Measurements from ENCODE around the gene NAV2. TPM values are rescaled to one million over a fixed set of nuclear protein-coding genes. Genes with fewer than 3 reads are reported as not detected.

Gene NAV2
- total RNA-seq, 1 experiment from 2014 or later: 22.7 TPM

- no peaks in the 10 kb centered on the region for H3K9me3 ChIP-seq (ENCODE audit: control insufficient read depth, insufficient read depth, low read depth, low read length)
- no TSS peak for BruUV-seq (replicated peaks)
- in situ Hi-C loops (cut with HindIII; ENCODE audit: low pct_unique_long_range_greater_than_20kb, low sequenced_read_pairs) (no loop called here), intact Hi-C loops (cut with micrococcal nuclease; ENCODE audit: unreplicated experiment) (no loop called here)
- no peak overlapping the region for H3K27ac ChIP-seq (ENCODE audit: low read length)
- H3K36me3 ChIP-seq (ENCODE audit: control insufficient read depth, insufficient read depth, low read length): no peaks in the 10 kb centered on the region
- CTCF ChIA-PET: no interaction called here
- H3K27me3 ChIP-seq (ENCODE audit: control insufficient read depth, insufficient read depth, low read length): no peaks in the 10 kb centered on the region
- no peaks in the 10 kb centered on the region for H3K4me1 ChIP-seq (ENCODE audit: control insufficient read depth, insufficient read depth, low read length)
- POLR2A ChIA-PET: no interaction called here
- DNase-seq (ENCODE audit: low read depth, low spot score): no peak
- TF ChIP-seq CTCF (IDR thresholded peaks at IDR 0.05): no peak
- TF ChIP-seq SIN3A (IDR thresholded peaks at IDR 0.05; ENCODE audit: borderline replicate concordance, insufficient read depth, low read depth, low read length): no peak
- no peak for TF ChIP-seq TCF7L2 (IDR thresholded peaks at IDR 0.05; ENCODE audit: low read depth, low read length)
- no peak for TF ChIP-seq REST (IDR thresholded peaks at IDR 0.05; ENCODE audit: insufficient read depth in 1 of 2, low read depth in 2 of 2, low read length in 1 of 2)
- no peak for TF ChIP-seq POLR2AphosphoS5 (IDR thresholded peaks at IDR 0.05; ENCODE audit: low read depth, low read length)
- H3K4me3 ChIP-seq (ENCODE audit: low read depth in 2 of 2, low read length in 2 of 2): no peak overlapping the region
- ATAC-seq: no peak
These were observed 303.1 kb downstream of the NAV2 start for GRCh38 chr11:20015529-20016427.

- ATAC-seq (no peak), DNase-seq (ENCODE audit: low read depth, low spot score) (no peak)
- ChIA-PET CTCF (no interaction called here), POLR2A (no interaction called here)
- H3K4me3 ChIP-seq (ENCODE audit: low read depth in 2 of 2, low read length in 2 of 2): no peak overlapping the region
- H3K4me1 ChIP-seq (ENCODE audit: control insufficient read depth, insufficient read depth, low read length): peaks cover 3% of the 10 kb centered on the region
- in situ Hi-C loops (cut with HindIII; ENCODE audit: low pct_unique_long_range_greater_than_20kb, low sequenced_read_pairs): no loop called here
- H3K27ac ChIP-seq (ENCODE audit: low read length): no peak overlapping the region
- no peaks in the 10 kb centered on the region for H3K9me3 ChIP-seq (ENCODE audit: control insufficient read depth, insufficient read depth, low read depth, low read length)
- intact Hi-C loops (cut with micrococcal nuclease; ENCODE audit: unreplicated experiment): no loop called here
- no peak for TF ChIP-seq REST (IDR thresholded peaks at IDR 0.05; ENCODE audit: insufficient read depth in 1 of 2, low read depth in 2 of 2, low read length in 1 of 2)
- TF ChIP-seq SIN3A (IDR thresholded peaks at IDR 0.05; ENCODE audit: borderline replicate concordance, insufficient read depth, low read depth, low read length): no peak
- no peak for TF ChIP-seq CTCF (IDR thresholded peaks at IDR 0.05)
- TF ChIP-seq POLR2AphosphoS5 (IDR thresholded peaks at IDR 0.05; ENCODE audit: low read depth, low read length): no peak
- no peak for TF ChIP-seq TCF7L2 (IDR thresholded peaks at IDR 0.05; ENCODE audit: low read depth, low read length)
- no peaks in the 10 kb centered on the region for H3K27me3 ChIP-seq (ENCODE audit: control insufficient read depth, insufficient read depth, low read length)
- BruUV-seq (replicated peaks): no TSS peak
- no peaks in the 10 kb centered on the region for H3K36me3 ChIP-seq (ENCODE audit: control insufficient read depth, insufficient read depth, low read length)
These were observed 303.9 kb downstream of the NAV2 start for GRCh38 chr11:20016526-20016925.
